ENCODE results near the gene ITGB5.
A peak's percentile ranks its signal among the peaks of the same experiment; 100 is the strongest.

The ITGB5 gene

DNA sequence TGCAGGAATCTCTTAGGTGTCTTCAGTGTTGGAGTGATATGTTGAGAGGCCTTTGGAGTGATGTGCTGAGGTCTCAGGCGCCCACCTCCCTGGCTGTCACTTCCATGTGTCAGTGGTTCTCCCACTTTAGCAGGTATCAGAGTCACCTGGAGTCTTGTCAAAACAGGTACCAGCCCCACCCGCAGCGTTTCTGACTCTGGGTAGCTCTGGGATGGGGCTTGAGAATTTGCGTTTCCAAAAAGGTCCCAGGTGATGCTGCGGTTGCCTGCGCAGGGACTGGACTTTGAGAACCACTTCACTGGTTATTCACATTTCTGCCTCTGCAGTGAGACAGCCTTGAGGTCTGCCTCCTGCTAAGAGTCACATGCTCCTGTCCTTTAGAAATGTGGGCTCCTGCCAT, 141.4 kb downstream of the ITGB5 start:
- H2AFZ ChIP-seq (ENCODE audit: low read depth, low read length): no peak overlapping the region
- H3K27me3 ChIP-seq (ENCODE audit: low read depth, low read length): no peaks in the 10 kb centered on the region
- H4K20me1 ChIP-seq (ENCODE audit: insufficient read depth, low read length): no peaks in the 10 kb centered on the region
- no peak overlapping the region for H3K4me3 ChIP-seq (ENCODE audit: low read length)
- H3K4me1 ChIP-seq (ENCODE audit: low read length): no peaks in the 10 kb centered on the region
- no peak overlapping the region for H3K9ac ChIP-seq (ENCODE audit: low read length)
- no peaks in the 10 kb centered on the region for H3K9me3 ChIP-seq (ENCODE audit: insufficient read depth, low read length)
- no peak for TF ChIP-seq EZH2phosphoT487 (IDR thresholded peaks at IDR 0.05; ENCODE audit: low read depth)
- TF ChIP-seq, protein P1, sequence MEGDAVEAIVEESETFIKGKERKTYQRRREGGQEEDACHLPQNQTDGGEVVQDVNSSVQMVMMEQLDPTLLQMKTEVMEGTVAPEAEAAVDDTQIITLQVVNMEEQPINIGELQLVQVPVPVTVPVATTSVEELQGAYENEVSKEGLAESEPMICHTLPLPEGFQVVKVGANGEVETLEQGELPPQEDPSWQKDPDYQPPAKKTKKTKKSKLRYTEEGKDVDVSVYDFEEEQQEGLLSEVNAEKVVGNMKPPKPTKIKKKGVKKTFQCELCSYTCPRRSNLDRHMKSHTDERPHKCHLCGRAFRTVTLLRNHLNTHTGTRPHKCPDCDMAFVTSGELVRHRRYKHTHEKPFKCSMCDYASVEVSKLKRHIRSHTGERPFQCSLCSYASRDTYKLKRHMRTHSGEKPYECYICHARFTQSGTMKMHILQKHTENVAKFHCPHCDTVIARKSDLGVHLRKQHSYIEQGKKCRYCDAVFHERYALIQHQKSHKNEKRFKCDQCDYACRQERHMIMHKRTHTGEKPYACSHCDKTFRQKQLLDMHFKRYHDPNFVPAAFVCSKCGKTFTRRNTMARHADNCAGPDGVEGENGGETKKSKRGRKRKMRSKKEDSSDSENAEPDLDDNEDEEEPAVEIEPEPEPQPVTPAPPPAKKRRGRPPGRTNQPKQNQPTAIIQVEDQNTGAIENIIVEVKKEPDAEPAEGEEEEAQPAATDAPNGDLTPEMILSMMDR (IDR thresholded peaks at IDR 0.05; ENCODE audit: low read depth, low read length): no peak
- H3K36me3 ChIP-seq (replicated peaks; ENCODE audit: low read depth, low read length): peaks cover 61% of the 10 kb centered on the region
- no peaks in the 10 kb centered on the region for H3K79me2 ChIP-seq (ENCODE audit: low read length)
- no peak overlapping the region for H3K4me2 ChIP-seq (ENCODE audit: low read length)
- H3K27ac ChIP-seq (ENCODE audit: low read length): no peak overlapping the region

DNA sequence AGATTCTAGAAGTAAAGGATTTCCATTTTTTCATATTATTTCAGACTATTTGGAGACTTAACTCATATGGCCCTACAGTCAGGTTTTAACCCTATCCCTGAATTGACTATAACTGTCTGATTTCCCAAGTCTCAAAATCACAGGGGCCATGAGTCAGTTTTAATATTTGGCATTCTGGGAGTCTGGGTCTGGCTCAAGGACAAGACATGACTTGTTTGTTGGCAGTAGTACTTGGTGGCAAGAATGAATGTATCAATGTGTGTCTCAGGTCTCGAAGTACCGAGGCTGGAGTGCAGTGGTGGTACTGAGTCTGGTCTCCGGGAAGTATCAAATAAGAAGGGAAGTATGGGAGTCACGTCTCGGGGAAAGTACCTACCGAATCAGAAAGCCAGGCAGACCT, 146.1 kb downstream of the ITGB5 start:
- no peak overlapping the region for H2AFZ ChIP-seq (ENCODE audit: low read depth, low read length)
- H3K4me3 ChIP-seq (ENCODE audit: low read length): no peak overlapping the region
- H3K4me1 ChIP-seq (ENCODE audit: low read length): no peaks in the 10 kb centered on the region
- H3K4me2 ChIP-seq (ENCODE audit: low read length): no peak overlapping the region
- TF ChIP-seq, protein P1 (IDR thresholded peaks at IDR 0.05; ENCODE audit: low read depth, low read length): no peak
- H3K9ac ChIP-seq (ENCODE audit: low read length): no peak overlapping the region
- peaks cover 32% of the 10 kb centered on the region for H3K79me2 ChIP-seq (ENCODE audit: low read length)
- peaks cover 64% of the 10 kb centered on the region for H3K36me3 ChIP-seq (replicated peaks; ENCODE audit: low read depth, low read length)
- no peaks in the 10 kb centered on the region for H3K9me3 ChIP-seq (ENCODE audit: insufficient read depth, low read length)
- no peak overlapping the region for H3K27ac ChIP-seq (ENCODE audit: low read length)
- H3K27me3 ChIP-seq (ENCODE audit: low read depth, low read length): no peaks in the 10 kb centered on the region
- no peaks in the 10 kb centered on the region for H4K20me1 ChIP-seq (ENCODE audit: insufficient read depth, low read length)

DNA sequence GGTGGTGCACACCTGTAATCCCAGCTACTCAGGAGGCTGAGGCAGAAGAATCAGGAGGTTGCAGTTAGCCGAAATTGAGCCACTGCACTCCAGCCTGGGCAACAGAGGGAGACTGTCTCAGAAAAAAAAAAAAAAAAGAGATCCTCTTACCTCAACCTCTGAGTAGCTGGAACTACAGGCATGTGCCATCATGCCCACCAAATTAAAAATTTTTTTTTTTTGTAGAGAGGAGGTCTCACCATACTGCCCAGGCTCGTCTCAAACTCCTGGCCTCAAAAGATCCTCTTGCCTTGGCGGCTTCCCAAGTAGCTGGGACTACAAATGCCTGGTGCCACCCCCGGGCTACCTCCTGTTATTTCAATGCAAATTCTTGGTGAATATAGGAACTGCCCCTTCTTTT, 155.4 kb downstream of the ITGB5 start:
- Histone ChIP-seq H3K27me3 (ENCODE audit: low read depth, low read length) (no peaks in the 10 kb centered on the region), H3K36me3 (replicated peaks; ENCODE audit: low read depth, low read length) (peaks cover 21% of the 10 kb centered on the region), H3K4me2 (ENCODE audit: low read length) (peak overlapping the region; percentile 87; the same call in 1 of the 2 replicates), H2AFZ (ENCODE audit: low read depth, low read length) (no peak overlapping the region), H3K79me2 (ENCODE audit: low read length) (peaks cover 59% of the 10 kb centered on the region), H4K20me1 (ENCODE audit: insufficient read depth, low read length) (no peaks in the 10 kb centered on the region), H3K9ac (ENCODE audit: low read length) (no peak overlapping the region), H3K27ac (ENCODE audit: low read length) (no peak overlapping the region), H3K4me1 (ENCODE audit: low read length) (peaks cover 17% of the 10 kb centered on the region), H3K9me3 (ENCODE audit: insufficient read depth, low read length) (no peaks in the 10 kb centered on the region), H3K4me3 (ENCODE audit: low read length) (no peak overlapping the region)
- no peak for TF ChIP-seq EZH2phosphoT487 (IDR thresholded peaks at IDR 0.05; ENCODE audit: low read depth)

DNA sequence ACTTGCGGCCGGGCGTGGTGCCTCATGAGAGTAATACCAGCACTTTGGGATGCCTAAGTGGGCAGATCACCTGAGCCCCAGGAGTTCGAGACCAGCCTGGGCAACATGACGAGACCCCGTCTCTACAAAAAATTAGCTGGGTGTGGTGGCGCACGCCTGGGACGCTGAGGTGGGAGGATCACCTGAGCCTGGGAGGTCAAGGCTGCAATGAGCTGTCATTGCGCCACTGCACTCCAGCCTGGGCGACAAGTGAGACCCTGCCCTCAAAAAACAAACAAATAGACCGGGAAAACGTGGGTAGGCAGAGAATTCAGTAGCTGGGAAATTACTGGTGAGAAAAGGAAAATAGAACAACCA, 156.2 kb downstream of the ITGB5 start:
- H3K4me2 ChIP-seq (ENCODE audit: low read length): peak overlapping the region; percentile 87
- TF ChIP-seq, protein P1 (IDR thresholded peaks at IDR 0.05; ENCODE audit: low read depth, low read length): no peak
- TF ChIP-seq EZH2phosphoT487 (IDR thresholded peaks at IDR 0.05; ENCODE audit: low read depth): no peak
- peak overlapping the region; percentile 90 for H3K4me3 ChIP-seq (ENCODE audit: low read length)
- peaks cover 55% of the 10 kb centered on the region for H3K79me2 ChIP-seq (ENCODE audit: low read length)
- H3K27ac ChIP-seq (ENCODE audit: low read length): 0 out of 2 replicates have a peak overlapping the region, but pooled peaks have one; percentile 43
- H3K27me3 ChIP-seq (ENCODE audit: low read depth, low read length): peaks cover under 1% of the 10 kb centered on the region; the same call in 1 of the 2 replicates
- no peaks in the 10 kb centered on the region for H3K9me3 ChIP-seq (ENCODE audit: insufficient read depth, low read length)
- H3K4me1 ChIP-seq (ENCODE audit: low read length): peaks cover 17% of the 10 kb centered on the region
- peaks cover 21% of the 10 kb centered on the region for H3K36me3 ChIP-seq (replicated peaks; ENCODE audit: low read depth, low read length)
- H3K9ac ChIP-seq (ENCODE audit: low read length): peak overlapping the region; percentile 90
- no peaks in the 10 kb centered on the region for H4K20me1 ChIP-seq (ENCODE audit: insufficient read depth, low read length)
- H2AFZ ChIP-seq (ENCODE audit: low read depth, low read length): peak overlapping the region; percentile 55; the same call in 1 of the 2 replicates
